ENCODE results near the gene TNC.
"Not testable (repeated sequence)": the region's sequence is repeated elsewhere in the genome, so short reads cannot be mapped to it uniquely, and the experiment has no call there.

The TNC gene

DNA sequence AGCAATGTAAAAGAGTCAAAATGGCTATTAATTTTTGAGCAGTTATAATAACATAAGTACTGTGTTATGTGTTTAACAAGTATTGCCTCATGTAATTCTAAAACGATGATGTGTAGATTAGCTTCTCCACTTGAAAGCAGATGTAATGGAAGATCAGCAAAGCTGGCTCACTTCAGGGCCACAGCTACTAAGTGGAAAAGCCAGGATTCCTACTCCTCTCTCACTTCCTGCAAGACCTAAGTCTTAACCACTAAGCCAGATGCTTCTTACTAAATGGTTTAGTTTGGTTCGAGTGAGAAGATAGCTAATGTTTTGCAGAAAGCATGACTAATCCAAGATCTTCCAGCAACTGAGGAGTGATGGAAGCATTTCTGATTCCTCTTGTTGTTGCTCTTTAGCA, 15.7 kb upstream of the TNC start:
- no peak for DNase-seq

GRCh38 chr9:115132648-115133047, 14.7 kb upstream of the TNC start:
- no peak for DNase-seq

DNA sequence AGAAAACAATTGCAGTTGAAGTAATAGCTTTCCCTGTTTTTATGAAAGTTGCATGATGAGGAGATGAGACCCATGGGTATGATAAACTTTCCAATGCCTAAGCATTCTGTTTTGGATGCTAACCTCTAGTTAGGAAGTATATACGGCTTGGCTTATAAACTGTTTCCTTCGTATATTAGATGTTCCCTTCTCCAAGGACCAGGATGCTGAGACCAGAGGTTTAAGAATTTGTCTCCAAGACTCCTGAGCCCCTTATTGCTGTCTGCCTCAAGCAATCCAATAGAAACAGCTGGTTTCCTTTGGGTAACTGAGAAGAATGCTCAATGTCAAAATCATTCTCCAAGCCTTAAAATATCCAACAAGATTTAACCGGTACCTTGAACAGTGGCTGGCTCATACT, 12.2 kb upstream of the TNC start:
- no peak for DNase-seq

- DNase-seq = not testable (repeated sequence)
Observed at GRCh38 chr9:115128726-115129125, 10.8 kb upstream of the TNC start.

GRCh38 chr9:115127191-115127817, 9.3 kb upstream of the TNC start:
- peak; percentile 72 for DNase-seq

GRCh38 chr9:115126404-115126803, 8.4 kb upstream of the TNC start:
- peak; percentile 9 for DNase-seq

DNA sequence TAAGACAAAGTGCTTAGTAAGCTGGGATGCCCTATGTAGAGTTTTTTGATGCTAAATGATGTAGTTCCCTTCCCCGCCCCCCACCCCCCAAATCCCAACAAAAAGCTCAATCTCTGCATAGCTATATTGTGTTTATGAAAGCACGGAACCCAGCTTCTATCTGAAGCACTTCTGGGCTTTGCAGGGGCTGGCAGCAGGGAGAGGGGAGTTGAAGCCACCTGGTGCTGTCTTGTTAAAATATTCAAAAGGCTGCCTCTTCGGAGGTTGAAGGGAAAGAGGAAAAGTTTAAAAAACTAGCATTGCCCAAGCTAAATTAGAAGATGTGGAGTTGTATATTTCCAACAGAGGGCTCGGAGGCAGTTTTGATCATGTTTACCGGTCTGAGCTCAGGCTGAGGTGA, 5.0 kb upstream of the TNC start:
- no peak for DNase-seq

- DNase-seq = peak; percentile 22
Observed at GRCh38 chr9:115121181-115121580, 3.2 kb upstream of the TNC start.

DNA sequence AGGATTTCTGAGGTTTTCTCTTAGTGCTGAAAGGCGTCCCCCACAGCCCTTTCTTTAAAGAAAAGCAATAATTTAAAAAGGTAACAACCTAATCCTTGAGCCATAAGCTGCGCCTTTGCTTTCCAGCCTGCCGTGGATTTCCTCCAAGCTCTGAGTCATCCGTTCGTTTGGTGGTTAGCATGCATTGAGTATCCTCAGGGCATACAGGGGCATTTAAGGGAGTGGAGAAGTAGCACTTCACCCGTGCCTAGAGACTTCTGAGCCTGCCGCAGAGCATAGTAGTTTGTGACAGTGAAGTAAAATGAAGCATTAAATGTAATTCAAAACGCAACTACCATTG, 892 bp upstream of the TNC start:
- peak; percentile 84 for DNase-seq

GRCh38 chr9:115116421-115117284, 1.3 kb downstream of the TNC start:
- no peak for DNase-seq

DNA sequence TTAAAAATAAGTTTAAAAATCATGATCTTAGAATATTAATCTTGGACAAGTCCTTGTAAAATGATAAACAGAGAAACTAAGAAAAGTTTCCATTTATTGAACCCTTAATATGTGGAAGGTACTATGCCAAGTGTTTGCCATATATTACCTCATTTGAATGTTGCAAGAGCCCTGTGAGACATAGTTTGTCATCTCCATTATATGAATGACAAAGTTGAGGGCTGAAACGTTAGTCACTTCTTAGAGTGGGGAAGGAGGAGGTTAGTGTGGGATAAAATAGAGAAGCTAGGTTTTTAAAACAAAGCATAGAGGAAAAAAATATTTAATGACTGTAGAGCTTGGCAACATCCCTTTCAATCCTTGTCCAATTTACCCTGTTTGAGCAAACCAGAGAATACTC, 2.0 kb downstream of the TNC start:
- no peak for DNase-seq

DNA sequence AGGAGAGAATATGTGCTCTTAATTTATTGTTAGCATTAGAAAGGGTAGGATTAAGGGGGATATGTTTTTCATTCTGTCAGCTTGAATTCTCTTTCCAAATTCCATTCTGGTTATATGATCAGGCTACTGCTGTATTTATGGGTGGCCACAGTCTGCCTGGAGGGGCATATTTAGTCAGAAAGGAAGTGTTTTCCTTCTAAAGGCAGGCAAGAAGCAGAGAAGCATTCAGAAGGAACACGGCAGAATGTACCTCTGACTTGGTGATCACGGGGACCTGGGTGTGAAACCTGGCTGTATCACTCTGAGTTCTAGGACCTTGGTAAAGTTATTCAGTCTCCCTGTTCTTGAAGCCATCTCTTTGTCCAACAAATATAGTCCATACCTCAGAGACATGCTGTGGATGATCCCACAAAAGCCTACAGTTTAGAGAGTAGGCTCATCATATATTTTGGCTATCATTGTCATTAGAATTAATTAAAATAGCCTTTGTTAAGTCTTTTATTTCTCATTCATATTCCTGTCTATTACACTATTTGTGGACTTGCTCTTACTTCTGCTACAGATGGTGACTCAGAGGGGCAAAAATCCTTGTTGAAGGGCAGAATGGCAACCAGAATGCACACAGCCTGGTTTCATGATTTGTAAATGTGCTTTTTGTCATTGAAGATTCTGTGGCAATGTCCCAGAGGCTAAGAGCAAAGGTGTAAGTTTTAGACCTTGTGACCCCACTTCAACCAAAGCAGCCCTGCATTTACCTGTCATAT, 2.7 kb downstream of the TNC start:
- no peak for DNase-seq

- no peak for DNase-seq
Observed at GRCh38 chr9:115114546-115114945, 3.4 kb downstream of the TNC start.

GRCh38 chr9:115114084-115114483, 3.9 kb downstream of the TNC start:
- no peak for DNase-seq

DNA sequence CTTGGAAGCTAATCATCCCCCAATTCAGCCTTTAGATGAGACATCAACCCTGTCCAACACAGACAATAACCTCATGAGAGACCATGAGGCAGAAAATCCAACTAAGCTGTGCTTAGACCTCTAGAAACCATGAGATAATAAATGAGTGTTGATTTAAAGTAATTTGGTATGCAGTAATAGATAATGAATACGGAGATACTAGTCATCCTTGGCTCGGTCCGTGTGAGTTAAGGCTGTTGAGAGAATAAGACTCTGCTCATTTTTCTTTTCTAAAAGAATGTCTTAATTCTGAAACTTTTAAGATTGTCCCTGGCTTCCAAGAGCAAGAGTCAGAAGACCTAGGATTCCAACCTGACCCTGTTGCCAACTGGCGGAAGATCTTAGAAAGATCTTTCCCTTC, 6.1 kb downstream of the TNC start:
- no peak for DNase-seq

DNA sequence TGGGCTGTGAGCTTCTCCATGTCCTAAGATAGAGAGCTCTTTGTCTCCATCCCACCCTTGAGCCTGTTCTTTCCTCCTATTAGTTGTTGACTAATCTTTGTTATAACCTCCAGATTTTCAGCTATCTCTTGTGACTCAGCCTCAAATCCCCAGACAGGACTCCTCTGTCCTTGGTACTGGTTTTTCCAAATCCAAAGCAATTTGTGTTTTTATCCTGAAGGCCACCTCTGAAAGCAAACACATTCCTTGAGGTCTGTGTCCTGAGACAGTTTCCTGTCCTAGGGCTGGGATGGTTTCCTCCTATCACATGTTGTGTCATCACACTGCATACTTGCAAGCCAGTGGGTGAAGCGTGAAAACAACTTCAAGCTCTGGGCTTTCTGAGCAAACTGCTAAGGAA, 8.5 kb downstream of the TNC start:
- no peak for DNase-seq

DNA sequence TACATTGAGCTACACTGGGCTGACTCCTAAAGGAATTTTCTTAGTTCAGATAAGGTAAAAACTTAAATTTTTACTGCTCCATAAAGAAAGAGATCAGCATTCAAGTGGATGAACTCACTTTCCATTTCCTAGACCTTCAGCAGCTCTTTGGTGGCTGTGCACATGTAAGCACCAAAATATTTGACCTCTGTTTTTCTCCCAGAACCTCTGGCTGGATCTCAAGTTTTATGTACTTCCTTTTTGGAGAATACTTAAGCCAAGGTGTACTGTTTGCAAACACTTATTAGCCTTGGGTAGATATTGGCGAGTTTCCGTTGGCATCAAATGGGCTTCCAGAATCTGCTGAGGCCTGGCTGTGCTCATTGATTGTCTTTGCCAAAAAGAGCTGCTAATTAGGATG, 10.3 kb downstream of the TNC start:
- DNase-seq = no peak

- DNase-seq = no peak
Observed at GRCh38 chr9:115106642-115107041, 11.3 kb downstream of the TNC start.

DNA sequence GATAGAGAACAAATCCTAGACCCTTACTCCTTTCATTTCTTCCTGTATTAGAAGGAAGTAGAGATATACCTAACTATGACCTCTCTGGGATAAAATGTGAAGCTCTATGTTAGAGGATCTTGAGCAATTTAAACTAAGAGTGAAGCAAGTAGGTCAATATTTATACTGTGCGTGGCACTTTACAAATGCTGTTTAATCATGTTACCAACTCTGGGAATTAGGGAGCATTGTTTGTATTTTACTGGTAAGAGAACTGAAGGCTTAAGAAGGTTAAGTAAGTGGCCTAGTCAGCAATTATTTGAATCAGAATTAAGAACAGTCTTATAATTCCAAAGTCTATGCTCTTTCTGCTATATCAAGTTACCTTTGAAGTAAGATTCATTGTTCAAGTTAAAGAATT, 12.0 kb downstream of the TNC start:
- peak; percentile 20 for DNase-seq

DNA sequence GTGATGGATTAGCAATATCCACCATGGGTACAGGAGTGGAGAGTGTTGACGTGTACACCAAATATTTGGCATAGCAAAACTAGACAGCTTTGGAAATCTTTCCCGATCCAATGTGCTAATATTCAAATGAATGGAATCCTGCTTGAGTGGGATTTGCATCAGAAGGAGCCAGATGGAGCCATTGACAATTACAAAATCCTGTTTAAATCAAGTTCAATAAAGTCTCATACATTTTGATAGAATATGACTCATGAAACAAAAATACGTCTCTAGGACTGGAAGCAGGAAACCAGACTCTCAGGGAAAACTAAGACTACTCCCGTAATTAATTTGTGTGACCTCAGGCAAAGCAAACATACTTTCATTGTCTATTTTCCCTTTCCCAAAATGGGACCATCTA, 13.0 kb downstream of the TNC start:
- DNase-seq = no peak

GRCh38 chr9:115103746-115104477, 14.0 kb downstream of the TNC start:
- no peak for DNase-seq

DNA sequence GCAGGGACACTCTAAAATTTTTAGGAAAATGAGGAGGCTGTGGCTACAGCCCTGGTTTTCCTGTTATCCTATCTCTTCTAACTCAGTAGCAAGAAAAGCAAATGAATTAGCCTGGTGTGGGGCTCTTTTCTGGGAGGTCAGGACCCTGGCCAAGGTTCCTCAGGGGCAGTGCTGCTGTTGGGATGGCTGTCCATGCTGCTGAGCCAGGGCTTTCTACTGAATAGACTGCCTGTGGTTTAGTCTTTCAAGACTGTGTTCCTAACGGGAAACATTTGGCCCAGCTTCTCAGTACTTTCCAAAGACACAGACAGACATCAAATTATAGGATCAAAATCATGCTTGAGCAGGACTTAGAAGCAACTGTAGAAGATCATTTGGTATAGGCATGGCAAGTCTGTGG, 18.1 kb downstream of the TNC start:
- no peak for DNase-seq

DNA sequence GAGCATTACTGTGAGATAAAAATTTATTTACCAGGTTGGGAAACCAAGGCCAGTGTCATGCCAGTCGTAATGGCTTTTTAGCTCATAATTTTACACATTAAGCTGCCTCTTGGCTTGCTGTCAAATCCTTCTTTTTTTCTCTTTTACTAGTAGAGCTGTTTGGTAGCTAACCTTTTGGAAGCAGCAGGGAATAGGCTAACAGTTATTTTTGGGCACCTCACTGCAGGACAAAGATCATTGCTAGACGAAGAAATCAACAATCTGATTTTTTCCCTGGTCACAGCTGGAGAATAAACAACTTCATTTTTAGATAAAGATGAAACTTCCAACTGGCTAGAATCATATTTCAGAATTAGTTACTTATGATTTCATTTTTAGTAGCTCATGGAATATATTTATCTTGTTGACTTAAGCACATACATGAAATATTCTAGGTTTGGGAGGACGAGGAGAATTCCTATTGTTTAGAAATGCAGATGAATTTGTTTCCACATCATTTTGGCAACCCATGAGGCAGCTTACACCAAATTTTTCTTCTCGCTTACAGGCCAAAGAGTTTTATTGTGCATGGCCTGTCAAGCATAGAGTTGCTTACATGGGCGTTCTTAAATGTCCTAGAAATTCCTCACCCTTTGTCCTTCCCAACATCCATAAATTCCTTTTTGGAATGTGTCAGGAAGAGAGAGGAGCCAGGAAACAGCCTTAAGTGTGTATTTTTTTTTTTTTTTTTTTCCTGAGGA, 19.6 kb downstream of the TNC start:
- DNase-seq = no peak

All from DMS53 (cell line).